GM20000 (cell line): ENCODE results near the gene KRTAP6-2.

ENCODE experiments used
- DNase-seq: peaks from one replicate; pipeline ENCODE4 v3.0.0; 2012; ENCODE audit warnings: low spot score
- CTCF ChIP-seq: IDR thresholded peaks from 2 replicates; pipeline ENCODE4 v1.5.1; 2012; ENCODE audit warnings: mild to moderate bottlenecking, control low read depth; ENCODE audit errors: extremely low read depth, missing control alignments

The KRTAP6-2 gene

GRCh38 chr21:30598802-30599201 lies at the start of gene KRTAP6-2:
TSS of gene KRTAP6-2 (minus strand) at chr21:30598902. CDS start at chr21:30598874, 28 bp downstream.
- TF ChIP-seq CTCF = no peak
- no peak for DNase-seq

GRCh38 chr21:30646904-30647414 lies 48.3 kb upstream of the KRTAP6-2 start:
- DNase-seq = no peak
- no peak for TF ChIP-seq CTCF

- no peak for DNase-seq
- no peak for TF ChIP-seq CTCF
These were observed 43.9 kb upstream of the KRTAP6-2 start, which contains the start of gene KRTAP20-3 for GRCh38 chr21:30642564-30642963. TSS of gene KRTAP20-3 (plus strand) at chr21:30642864.

- DNase-seq = no peak
- TF ChIP-seq CTCF = no peak
These were observed 40.0 kb upstream of the KRTAP6-2 start for GRCh38 chr21:30638686-30639085.

GRCh38 chr21:30634906-30635305 lies 36.2 kb upstream of the KRTAP6-2 start, which contains the start of gene KRTAP20-2:
TSS of gene KRTAP20-2 (plus strand) at chr21:30635206. CDS start at chr21:30635264, 58 bp downstream.
- TF ChIP-seq CTCF = no peak
- no peak for DNase-seq

GRCh38 chr21:30629200-30629599 lies 30.5 kb upstream of the KRTAP6-2 start:
- no peak for DNase-seq
- TF ChIP-seq CTCF = no peak

- TF ChIP-seq CTCF = no peak
These were observed 29.4 kb upstream of the KRTAP6-2 start for GRCh38 chr21:30628109-30628508.

More at GRCh38 chr21:30628109-30628508, 29.4 kb upstream of the KRTAP6-2 start:
- no peak for DNase-seq
